Stimulated activated CD4-positive, alpha-beta T cell treated with anti-CD3 and anti-CD28 coated beads, Interleukin-12 subunit alpha, Interleukin-12 subunit beta, amount 100 ng/mL, for 4 hours (primary cell): ENCODE results near the gene GGA3.

Experiments
- DNase-seq: peaks from one replicate; pipeline ENCODE4 v3.0.0-alpha.2; 2020

Gene GGA3

GRCh38 chr17:75244133-75244866, 17.1 kb downstream of the GGA3 start:
- DNase-seq, result no peak

GRCh38 chr17:75242461-75243042, 18.9 kb downstream of the GGA3 start:
- DNase-seq, result no peak

GRCh38 chr17:75241996-75242460, 19.4 kb downstream of the GGA3 start:
- no peak for DNase-seq

GRCh38 chr17:75241502-75241901, 19.9 kb downstream of the GGA3 start:
- DNase-seq, result no peak

GRCh38 chr17:75241143-75241430, 20.3 kb downstream of the GGA3 start:
- no peak for DNase-seq

- DNase-seq, result peak; percentile 51
Observed at GRCh38 chr17:75240394-75241142, 20.8 kb downstream of the GGA3 start.

- no peak for DNase-seq
Observed at GRCh38 chr17:75239778-75240393, 21.5 kb downstream of the GGA3 start.

GRCh38 chr17:75239214-75239613, 22.2 kb downstream of the GGA3 start:
- DNase-seq, result no peak

GRCh38 chr17:75238684-75239191, 22.7 kb downstream of the GGA3 start:
- peak; percentile 60 for DNase-seq

- no peak for DNase-seq
Observed at GRCh38 chr17:75238020-75238580, 23.3 kb downstream of the GGA3 start.

GRCh38 chr17:75237100-75238014, 24.0 kb downstream of the GGA3 start:
- no peak for DNase-seq

- DNase-seq, result no peak
Observed at GRCh38 chr17:75232786-75233185, 28.6 kb downstream of the GGA3 start.

GRCh38 chr17:75231741-75232464, 29.5 kb downstream of the GGA3 start:
- no peak for DNase-seq

GRCh38 chr17:75231071-75231470, 30.3 kb downstream of the GGA3 start:
- no peak for DNase-seq

- no peak for DNase-seq
Observed at GRCh38 chr17:75228847-75229246, 32.6 kb downstream of the GGA3 start.

- DNase-seq, result no peak
Observed at GRCh38 chr17:75228305-75228704, 33.1 kb downstream of the GGA3 start.

- DNase-seq, result no peak
Observed at GRCh38 chr17:75227729-75228128, 33.7 kb downstream of the GGA3 start.

GRCh38 chr17:75225016-75225415, 36.4 kb downstream of the GGA3 start:
- no peak for DNase-seq

GRCh38 chr17:75219815-75220214, 41.6 kb downstream of the GGA3 start:
- DNase-seq, result no peak

GRCh38 chr17:75218131-75218530, 43.3 kb downstream of the GGA3 start:
- DNase-seq, result no peak

- no peak for DNase-seq
Observed at GRCh38 chr17:75209061-75209460, 52.3 kb downstream of the GGA3 start.
